Stimulated activated naive B cell treated with anti-CD40 and anti-IgM and Interleukin-4, amounts not matched to agents 10 μg/mL and 1 μg/mL and 100 μg/mL, for 72 hours (primary cell): ENCODE results near the gene OBSCN.

Experiments
- ATAC-seq, 2 donors: fragments of 150-1000 bp; cut with Tn5 transposase; replicated peaks; 2 replicates each; pipeline ENCODE4 v1.10.0; 2021; ENCODE audit warnings: moderate library complexity in 1 of 2
- DNase-seq: peaks from one replicate; pipeline ENCODE4 v3.0.0; 2021
- H3K27ac Mint-ChIP-seq: one replicate; pipeline ENCODE4 v1.8.0; 2022; ENCODE audit warnings: mild to moderate bottlenecking, mixed read lengths
- H3K27me3 Mint-ChIP-seq, 2 donors: one replicate each; pipeline ENCODE4 v1.8.0; 2022; ENCODE audit warnings: mixed read lengths in 2 of 2
- H3K36me3 Mint-ChIP-seq, 2 donors: one replicate each; pipeline ENCODE4 v1.8.0; 2022; ENCODE audit warnings: mixed read lengths in 2 of 2, mild to moderate bottlenecking in 1 of 2
- H3K4me1 Mint-ChIP-seq, 2 donors: one replicate each; pipeline ENCODE4 v1.8.0; 2022; ENCODE audit warnings: mixed read lengths in 2 of 2, mild to moderate bottlenecking in 1 of 2
- H3K4me3 Mint-ChIP-seq, 2 donors: one replicate each; pipeline ENCODE4 v1.8.0; 2022; ENCODE audit warnings: mild to moderate bottlenecking in 2 of 2, mixed read lengths in 2 of 2, moderate library complexity in 1 of 2
- H3K9me3 Mint-ChIP-seq, 2 donors: one replicate each; pipeline ENCODE4 v1.8.0; 2022; ENCODE audit warnings: mixed read lengths in 2 of 2, mild to moderate bottlenecking in 1 of 2

OBSCN gene

GRCh38 chr1:228279011-228279721 is 71.3 kb downstream of the OBSCN start:
- Mint-ChIP-seq H3K4me3 (no peak overlapping the region), H3K4me1 (peaks cover 7 to 29% of the 10 kb centered on the region in 2 donors), H3K27ac (no peak overlapping the region), H3K27me3 (no peaks in the 10 kb centered on the region), H3K36me3 (peaks cover 4 to 8% of the 10 kb centered on the region in 2 donors), H3K9me3 (no peaks in the 10 kb centered on the region)
- DNase-seq (no peak), ATAC-seq (no peak)

GRCh38 chr1:228279722-228280105 is 71.9 kb downstream of the OBSCN start:
- peaks cover 7 to 27% of the 10 kb centered on the region in 2 donors for H3K4me1 Mint-ChIP-seq
- H3K9me3 Mint-ChIP-seq: no peaks in the 10 kb centered on the region
- peaks cover 4 to 8% of the 10 kb centered on the region in 2 donors for H3K36me3 Mint-ChIP-seq
- H3K27ac Mint-ChIP-seq: no peak overlapping the region
- H3K4me3 Mint-ChIP-seq: no peak overlapping the region
- H3K27me3 Mint-ChIP-seq: no peaks in the 10 kb centered on the region
- DNase-seq (no peak), ATAC-seq (no peak)

- no peak overlapping the region for H3K27ac Mint-ChIP-seq
- ATAC-seq (no peak), DNase-seq (no peak)
- H3K36me3 Mint-ChIP-seq: peaks cover 4 to 8% of the 10 kb centered on the region in 2 donors
- no peaks in the 10 kb centered on the region for H3K27me3 Mint-ChIP-seq
- no peak overlapping the region for H3K4me3 Mint-ChIP-seq
- H3K4me1 Mint-ChIP-seq: peaks cover 2 to 21% of the 10 kb centered on the region in 2 donors
- no peaks in the 10 kb centered on the region for H3K9me3 Mint-ChIP-seq
Observed at GRCh38 chr1:228280106-228280901, 72.5 kb downstream of the OBSCN start.

GRCh38 chr1:228280961-228281591 is 73.2 kb downstream of the OBSCN start:
- Mint-ChIP-seq H3K4me1 (peaks cover 2 to 15% of the 10 kb centered on the region in 2 donors), H3K27me3 (no peaks in the 10 kb centered on the region), H3K36me3 (peaks cover 8 to 10% of the 10 kb centered on the region in 2 donors), H3K27ac (no peak overlapping the region), H3K9me3 (no peaks in the 10 kb centered on the region), H3K4me3 (no peak overlapping the region)
- DNase-seq (no peak), ATAC-seq (no peak)

- H3K4me1 Mint-ChIP-seq: peaks cover under 1 to 8% of the 10 kb centered on the region in 2 donors
- DNase-seq: no peak
- H3K27ac Mint-ChIP-seq: no peak overlapping the region
- no peaks in the 10 kb centered on the region for H3K9me3 Mint-ChIP-seq
- H3K4me3 Mint-ChIP-seq: no peak overlapping the region
- peaks cover 8 to 10% of the 10 kb centered on the region in 2 donors for H3K36me3 Mint-ChIP-seq
- no peaks in the 10 kb centered on the region for H3K27me3 Mint-ChIP-seq
- ATAC-seq: no peak
Observed at GRCh38 chr1:228281631-228282328, 73.9 kb downstream of the OBSCN start.

GRCh38 chr1:228282329-228283042 is 74.6 kb downstream of the OBSCN start:
- ATAC-seq (no peak), DNase-seq (no peak)
- peaks cover 0 to 1% of the 10 kb centered on the region in 2 donors for H3K4me1 Mint-ChIP-seq
- H3K36me3 Mint-ChIP-seq: peaks cover 8 to 10% of the 10 kb centered on the region in 2 donors
- H3K4me3 Mint-ChIP-seq: no peak overlapping the region
- no peak overlapping the region for H3K27ac Mint-ChIP-seq
- no peaks in the 10 kb centered on the region for H3K27me3 Mint-ChIP-seq
- H3K9me3 Mint-ChIP-seq: no peaks in the 10 kb centered on the region

GRCh38 chr1:228283043-228283371 is 75.2 kb downstream of the OBSCN start:
- H3K4me3 Mint-ChIP-seq: no peak overlapping the region

GRCh38 chr1:228283476-228284147 is 75.8 kb downstream of the OBSCN start:
- Mint-ChIP-seq H3K4me3 (no peak overlapping the region), H3K9me3 (no peaks in the 10 kb centered on the region), H3K27me3 (no peaks in the 10 kb centered on the region), H3K27ac (no peak overlapping the region), H3K36me3 (peaks cover 8 to 10% of the 10 kb centered on the region in 2 donors), H3K4me1 (peaks cover 0 to 2% of the 10 kb centered on the region in 2 donors)
- no peak for DNase-seq
- no peak for ATAC-seq

More at GRCh38 chr1:228283043-228283371, 75.2 kb downstream of the OBSCN start:
- no peak for DNase-seq
- Mint-ChIP-seq H3K27ac (no peak overlapping the region), H3K27me3 (no peaks in the 10 kb centered on the region), H3K9me3 (no peaks in the 10 kb centered on the region), H3K36me3 (peaks cover 8 to 10% of the 10 kb centered on the region in 2 donors), H3K4me1 (no peaks in the 10 kb centered on the region)
- no peak for ATAC-seq

GRCh38 chr1:228284148-228284495 is 76.3 kb downstream of the OBSCN start:
- peaks cover 0 to 2% of the 10 kb centered on the region in 2 donors for H3K4me1 Mint-ChIP-seq
- no peaks in the 10 kb centered on the region for H3K27me3 Mint-ChIP-seq
- H3K9me3 Mint-ChIP-seq: no peaks in the 10 kb centered on the region
- no peak for DNase-seq
- H3K36me3 Mint-ChIP-seq: peaks cover 8 to 10% of the 10 kb centered on the region in 2 donors
- H3K4me3 Mint-ChIP-seq: no peak overlapping the region
- H3K27ac Mint-ChIP-seq: no peak overlapping the region
- ATAC-seq: no peak

GRCh38 chr1:228284521-228284920 is 76.7 kb downstream of the OBSCN start:
- no peaks in the 10 kb centered on the region for H3K9me3 Mint-ChIP-seq
- DNase-seq (no peak), ATAC-seq (no peak)
- H3K4me1 Mint-ChIP-seq: peaks cover 0 to 2% of the 10 kb centered on the region in 2 donors
- H3K36me3 Mint-ChIP-seq: peaks cover 8 to 10% of the 10 kb centered on the region in 2 donors
- H3K27ac Mint-ChIP-seq: no peak overlapping the region
- no peaks in the 10 kb centered on the region for H3K27me3 Mint-ChIP-seq
- no peak overlapping the region for H3K4me3 Mint-ChIP-seq

- Mint-ChIP-seq H3K27ac (no peak overlapping the region), H3K36me3 (peaks cover 4 to 7% of the 10 kb centered on the region in 2 donors), H3K4me3 (no peak overlapping the region), H3K4me1 (peaks cover 0 to 2% of the 10 kb centered on the region in 2 donors), H3K9me3 (no peaks in the 10 kb centered on the region), H3K27me3 (no peaks in the 10 kb centered on the region)
- ATAC-seq (no peak), DNase-seq (no peak)
Observed at GRCh38 chr1:228285661-228286504, 78.0 kb downstream of the OBSCN start.

GRCh38 chr1:228286505-228287417 is 78.9 kb downstream of the OBSCN start:
- DNase-seq: no peak
- Mint-ChIP-seq H3K9me3 (no peaks in the 10 kb centered on the region), H3K27me3 (no peaks in the 10 kb centered on the region), H3K4me1 (peaks cover 0 to 2% of the 10 kb centered on the region in 2 donors), H3K27ac (no peak overlapping the region), H3K4me3 (no peak overlapping the region), H3K36me3 (peaks cover 4 to 7% of the 10 kb centered on the region in 2 donors)
- no peak for ATAC-seq
